Keratinocyte (primary cell): ENCODE data around the gene NKX2-4.
"Not testable (repeated sequence)": the region's sequence is repeated elsewhere in the genome, so short reads cannot be mapped to it uniquely, and the experiment has no call there.

Experiments used
- CTCF ChIP-seq, 3 experiments: IDR thresholded peaks in 1 of 3; conservative IDR thresholded peaks in 1 of 3; optimal IDR thresholded peaks in 1 of 3; 2 replicates in 2 of 3; 3 replicates in 1 of 3; pipeline versions ENCODE3 to v1.5.1; 2011; ENCODE audit warnings: low read length in 3 of 3, mild to moderate bottlenecking in 3 of 3, moderate library complexity in 2 of 3, control low read depth in 1 of 3, inconsistent platforms in 1 of 3; ENCODE audit not compliant: insufficient read depth in 2 of 3; ENCODE audit errors: extremely low read depth in 1 of 3
- EZH2 ChIP-seq: IDR thresholded peaks from one replicate; pipeline ENCODE4 v1.6.1; 2012; ENCODE audit warnings: inconsistent platforms, mild to moderate bottlenecking, low read length, moderate library complexity

GRCh38 chr20:21419147-21419546 is 21.8 kb upstream of the NKX2-4 start:
- TF ChIP-seq CTCF (optimal IDR thresholded peaks at IDR 0.05 in 1 of 3, IDR thresholded peaks at IDR 0.05 in 1 of 3, conservative IDR thresholded peaks at IDR 0.05 in 1 of 3; ENCODE audit: extremely low read depth in 1 of 3, insufficient read depth in 2 of 3, low read length in 3 of 3); EZH2: not testable (repeated sequence)
